ENCODE measurements around the gene TSSK3. TPM values are rescaled to one million over a fixed set of nuclear protein-coding genes. Genes with fewer than 3 reads are reported as not detected.

Gene TSSK3
- total RNA-seq, 4 donors from 2014 or later, result 0.86 to 2.7 (median 1.3) TPM; not detected in 1

DNA sequence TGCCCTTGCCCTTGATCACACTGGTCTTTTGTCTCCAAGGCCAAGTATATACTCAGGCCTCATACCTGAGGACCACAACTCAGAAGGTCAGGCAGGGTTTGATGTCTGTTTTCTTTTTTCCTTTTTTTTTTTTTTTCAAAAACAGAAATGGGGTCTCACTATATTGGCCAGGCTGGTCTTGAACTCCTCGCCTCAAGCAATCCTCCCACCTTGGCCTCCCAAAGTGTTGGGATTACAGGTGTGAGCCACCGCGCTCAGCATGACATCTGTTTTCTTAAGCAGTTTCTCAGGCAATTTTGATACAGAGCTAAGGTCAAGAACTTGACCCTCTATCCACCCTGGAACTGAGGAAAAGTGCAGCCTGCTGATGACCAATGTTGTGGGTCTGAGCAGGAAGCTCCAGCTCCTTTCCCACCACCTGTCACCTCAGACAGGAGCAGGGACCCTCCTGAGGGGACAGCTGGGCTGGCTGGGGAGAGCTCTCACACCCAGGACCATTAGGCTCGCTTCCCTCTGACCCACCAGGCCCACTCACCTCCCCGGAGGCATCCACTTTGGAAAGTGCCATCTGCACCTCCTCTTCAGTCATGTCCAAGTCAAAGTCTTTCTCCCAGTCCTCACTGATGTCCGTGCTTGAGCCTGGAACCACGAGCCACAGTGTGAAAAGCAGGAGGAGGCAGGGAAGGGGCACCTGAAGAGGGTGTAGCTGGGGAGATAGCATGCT is 5.7 kb downstream of the TSSK3 start:
- WGBS, result 97% methylated on average over 7 of the region's 7 CpGs
- Histone ChIP-seq H3K36me3 (peaks cover 74% of the 10 kb centered on the region), H3K4me3 (no peak overlapping the region), H3K27ac (no peak overlapping the region), H3K4me1 (no peaks in the 10 kb centered on the region), H3K9me3 (no peaks in the 10 kb centered on the region), H3K27me3 (no peaks in the 10 kb centered on the region)
- no peak for DNase-seq (ENCODE audit: low spot score in 2 of 2)
- no peak for TF ChIP-seq POLR2A (IDR thresholded peaks at IDR 0.05)
- TF ChIP-seq POLR2AphosphoS5 (IDR thresholded peaks at IDR 0.05), result no peak
- TF ChIP-seq, protein P1, sequence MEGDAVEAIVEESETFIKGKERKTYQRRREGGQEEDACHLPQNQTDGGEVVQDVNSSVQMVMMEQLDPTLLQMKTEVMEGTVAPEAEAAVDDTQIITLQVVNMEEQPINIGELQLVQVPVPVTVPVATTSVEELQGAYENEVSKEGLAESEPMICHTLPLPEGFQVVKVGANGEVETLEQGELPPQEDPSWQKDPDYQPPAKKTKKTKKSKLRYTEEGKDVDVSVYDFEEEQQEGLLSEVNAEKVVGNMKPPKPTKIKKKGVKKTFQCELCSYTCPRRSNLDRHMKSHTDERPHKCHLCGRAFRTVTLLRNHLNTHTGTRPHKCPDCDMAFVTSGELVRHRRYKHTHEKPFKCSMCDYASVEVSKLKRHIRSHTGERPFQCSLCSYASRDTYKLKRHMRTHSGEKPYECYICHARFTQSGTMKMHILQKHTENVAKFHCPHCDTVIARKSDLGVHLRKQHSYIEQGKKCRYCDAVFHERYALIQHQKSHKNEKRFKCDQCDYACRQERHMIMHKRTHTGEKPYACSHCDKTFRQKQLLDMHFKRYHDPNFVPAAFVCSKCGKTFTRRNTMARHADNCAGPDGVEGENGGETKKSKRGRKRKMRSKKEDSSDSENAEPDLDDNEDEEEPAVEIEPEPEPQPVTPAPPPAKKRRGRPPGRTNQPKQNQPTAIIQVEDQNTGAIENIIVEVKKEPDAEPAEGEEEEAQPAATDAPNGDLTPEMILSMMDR (IDR thresholded peaks at IDR 0.05), result no peak
- no peak for TF ChIP-seq EP300 (IDR thresholded peaks at IDR 0.05)

DNA sequence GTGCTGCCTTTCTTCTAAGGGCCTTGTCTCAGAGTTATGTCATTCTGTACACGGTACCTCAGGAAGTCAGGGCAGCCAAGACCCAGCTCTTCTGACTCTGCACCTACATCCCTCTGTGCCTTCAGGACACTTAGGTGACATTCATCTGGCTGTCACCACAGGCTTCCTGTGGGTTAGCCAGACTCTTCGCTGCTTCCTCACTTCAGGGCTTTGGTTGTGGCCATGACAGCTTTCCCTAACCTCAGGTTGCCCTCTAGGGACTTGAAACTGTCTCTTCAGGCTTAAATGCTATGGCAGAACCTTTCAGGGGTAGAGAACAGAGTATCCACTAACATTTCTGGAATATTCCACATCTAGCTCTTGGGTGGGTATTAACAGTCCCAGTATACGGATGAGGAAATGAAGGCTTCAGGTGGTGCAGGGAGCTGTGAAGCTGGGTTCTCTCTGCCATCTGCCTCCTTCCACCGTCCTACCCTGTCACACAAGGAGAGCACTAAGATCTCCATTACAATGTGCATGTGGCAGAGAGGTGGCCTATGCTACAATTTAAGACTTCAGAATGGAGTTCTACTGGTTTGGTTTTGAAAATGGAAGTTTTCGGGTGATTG is 9.9 kb downstream of the TSSK3 start:
- Histone ChIP-seq H3K4me1 (no peaks in the 10 kb centered on the region), H3K36me3 (peaks cover 86% of the 10 kb centered on the region), H3K27ac (no peak overlapping the region), H3K4me3 (no peak overlapping the region), H3K27me3 (no peaks in the 10 kb centered on the region), H3K9me3 (no peaks in the 10 kb centered on the region)
- DNase-seq (ENCODE audit: low spot score in 2 of 2), result no peak
- WGBS, result 92% methylated on average over 5 of the region's 5 CpGs
- TF ChIP-seq POLR2AphosphoS5 (IDR thresholded peaks at IDR 0.05) (no peak), EP300 (IDR thresholded peaks at IDR 0.05) (no peak), POLR2A (IDR thresholded peaks at IDR 0.05) (no peak)
- TF ChIP-seq, protein P1 (IDR thresholded peaks at IDR 0.05), result no peak

DNA sequence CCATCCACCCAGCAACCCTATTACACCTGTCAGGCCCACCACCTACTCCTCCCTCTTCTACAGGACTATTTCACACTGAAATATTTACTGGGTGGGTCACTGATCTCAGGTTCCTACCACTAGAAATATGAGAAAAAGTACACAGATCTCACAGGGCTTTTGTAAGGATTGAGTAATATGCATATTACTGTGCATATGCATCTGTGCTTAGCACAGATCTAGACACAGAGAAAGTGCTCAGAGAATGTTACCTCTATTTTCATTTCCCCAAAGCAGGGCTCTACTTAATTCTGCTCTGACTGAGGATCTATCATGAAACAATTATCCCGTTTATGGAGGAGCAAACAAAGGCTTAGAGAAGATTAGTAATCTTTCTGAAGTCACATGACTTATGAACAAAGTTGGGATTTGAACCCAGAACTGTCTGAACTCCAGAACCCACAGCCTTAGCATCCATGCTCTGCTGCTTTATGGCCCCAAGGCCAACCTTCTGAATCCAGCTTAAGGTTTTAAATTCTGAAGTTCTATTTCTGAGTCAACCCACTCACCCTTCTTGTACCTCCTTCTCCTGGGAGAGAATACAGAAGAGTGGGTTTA is 11.8 kb downstream of the TSSK3 start:
- Histone ChIP-seq H3K27me3 (no peaks in the 10 kb centered on the region), H3K36me3 (peaks cover 86% of the 10 kb centered on the region), H3K4me3 (no peak overlapping the region), H3K27ac (no peak overlapping the region), H3K9me3 (no peaks in the 10 kb centered on the region), H3K4me1 (no peaks in the 10 kb centered on the region)
- WGBS, result 76% methylated on average over 1 of the region's 1 CpG
- DNase-seq (ENCODE audit: low spot score in 2 of 2), result no peak
- TF ChIP-seq EP300 (IDR thresholded peaks at IDR 0.05) (no peak), POLR2AphosphoS5 (IDR thresholded peaks at IDR 0.05) (no peak), POLR2A (IDR thresholded peaks at IDR 0.05) (no peak)
- TF ChIP-seq, protein P1 (IDR thresholded peaks at IDR 0.05), result no peak

DNA sequence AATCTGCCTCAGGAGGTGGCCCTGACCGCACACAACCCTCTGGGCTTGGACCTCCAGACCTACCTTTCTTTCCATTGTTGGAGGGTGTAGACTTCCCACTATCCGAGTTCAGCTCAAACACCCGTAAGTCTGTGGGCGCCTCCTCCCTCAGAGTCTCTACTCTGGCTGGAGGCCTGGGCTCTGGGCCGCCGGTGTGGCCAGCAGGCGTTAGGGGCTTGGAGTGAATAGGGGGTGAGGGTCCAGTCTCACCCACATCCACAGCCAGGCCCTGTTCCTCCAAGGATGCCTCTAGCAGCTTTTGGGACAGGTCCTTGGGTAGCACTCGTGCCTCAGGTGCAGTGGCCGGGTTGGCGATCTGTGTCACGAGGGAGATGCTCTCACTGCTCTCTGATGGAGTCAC is 13.9 kb downstream of the TSSK3 start:
- no peak overlapping the region for H3K27ac ChIP-seq
- no peak for TF ChIP-seq POLR2AphosphoS5 (IDR thresholded peaks at IDR 0.05)
- TF ChIP-seq, protein P1 (IDR thresholded peaks at IDR 0.05), result no peak
- no peak for TF ChIP-seq EP300 (IDR thresholded peaks at IDR 0.05)
- no peak for TF ChIP-seq POLR2A (IDR thresholded peaks at IDR 0.05)
- DNase-seq (ENCODE audit: low spot score in 2 of 2), result no peak
- WGBS, result 90% methylated on average over 11 of the region's 11 CpGs
- no peaks in the 10 kb centered on the region for H3K4me1 ChIP-seq
- H3K36me3 ChIP-seq, result peaks cover 98% of the 10 kb centered on the region
- no peaks in the 10 kb centered on the region for H3K9me3 ChIP-seq
- no peaks in the 10 kb centered on the region for H3K27me3 ChIP-seq
- no peak overlapping the region for H3K4me3 ChIP-seq

DNA sequence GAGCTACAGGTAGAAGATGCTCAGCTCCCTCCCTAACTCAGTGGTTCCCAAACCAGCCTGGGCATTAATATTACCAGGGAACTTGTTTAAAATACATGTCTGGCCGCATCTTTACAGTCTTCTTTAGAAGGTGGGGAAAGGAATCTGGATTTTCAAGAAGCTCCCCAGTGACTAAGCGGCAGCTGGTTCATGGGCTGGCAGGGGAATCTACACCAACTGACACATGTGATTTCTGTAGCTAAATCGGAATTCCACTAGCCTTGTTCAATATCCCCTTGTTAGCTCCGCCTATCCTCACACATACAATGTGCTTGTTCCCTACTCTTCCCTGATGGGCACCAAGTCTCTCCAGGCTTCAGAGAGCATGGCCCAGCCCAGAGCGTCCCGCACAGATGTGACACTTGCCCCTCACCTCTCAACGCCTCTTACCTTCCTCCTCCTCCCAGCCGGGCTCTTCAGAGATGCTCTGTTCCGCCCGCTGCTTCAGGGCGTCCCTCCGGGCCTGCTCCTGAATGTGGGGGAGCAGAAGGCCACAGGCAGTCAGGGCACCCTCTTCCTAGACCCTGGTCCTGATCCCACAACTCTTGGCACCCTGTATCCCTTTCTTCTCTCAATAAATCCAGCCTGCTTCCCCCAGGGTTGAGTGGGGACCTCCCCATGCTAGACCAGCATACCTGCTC is 15.3 kb downstream of the TSSK3 start:
- 91% methylated on average over 12 of the region's 12 CpGs for WGBS
- H3K4me1 ChIP-seq, result no peaks in the 10 kb centered on the region
- no peak for DNase-seq (ENCODE audit: low spot score in 2 of 2)
- H3K27ac ChIP-seq, result no peak overlapping the region
- H3K9me3 ChIP-seq, result no peaks in the 10 kb centered on the region
- TF ChIP-seq EP300 (IDR thresholded peaks at IDR 0.05) (no peak), POLR2A (IDR thresholded peaks at IDR 0.05) (no peak), POLR2AphosphoS5 (IDR thresholded peaks at IDR 0.05) (no peak)
- TF ChIP-seq, protein P1 (IDR thresholded peaks at IDR 0.05), result no peak
- H3K36me3 ChIP-seq, result peaks cover 100% of the 10 kb centered on the region
- H3K27me3 ChIP-seq, result no peaks in the 10 kb centered on the region
- no peak overlapping the region for H3K4me3 ChIP-seq
